H9 (cell line): ENCODE measurements around the gene AKR1D1. TPM values are rescaled to one million over a fixed set of nuclear protein-coding genes. Genes with fewer than 3 reads are reported as not detected.

Experiments used
- DNase-seq: peaks from one replicate; pipeline ENCODE4 v3.0.0-alpha.2; 2017
- H2AFZ ChIP-seq: one replicate; pipeline ENCODE4 v1.6.1; 2013; ENCODE audit warnings: mild to moderate bottlenecking, low read length, control low read depth, moderate library complexity
- H2AK5ac ChIP-seq: 2 replicates; pipeline ENCODE4 v1.6.1; 2013; ENCODE audit warnings: low read length, control low read depth, mixed read lengths; ENCODE audit not compliant: insufficient read length
- H2BK120ac ChIP-seq: one replicate; pipeline ENCODE4 v1.6.1; 2013; ENCODE audit warnings: low read depth, mild to moderate bottlenecking, low read length, control low read depth, inconsistent platforms; ENCODE audit not compliant: poor library complexity, severe bottlenecking
- H2BK12ac ChIP-seq: 2 replicates; pipeline ENCODE4 v1.6.1; 2013; ENCODE audit warnings: low read length, control low read depth, mixed read lengths, low read depth; ENCODE audit not compliant: insufficient read length
- H2BK15ac ChIP-seq: 2 replicates; pipeline ENCODE4 v1.6.1; 2013; ENCODE audit warnings: low read depth, low read length, control low read depth
- H2BK20ac ChIP-seq: one replicate; pipeline ENCODE4 v1.6.1; 2013; ENCODE audit warnings: low read depth, mild to moderate bottlenecking, low read length, control low read depth, inconsistent platforms; ENCODE audit not compliant: poor library complexity, severe bottlenecking
- H2BK5ac ChIP-seq: 2 replicates; pipeline ENCODE4 v1.6.1; 2013; ENCODE audit warnings: low read length, control low read depth, mixed read lengths; ENCODE audit not compliant: insufficient read length
- H3K14ac ChIP-seq: 2 replicates; pipeline ENCODE4 v1.6.1; 2013; ENCODE audit warnings: low read length, control low read depth; ENCODE audit not compliant: insufficient read depth
- H3K18ac ChIP-seq: 2 replicates; pipeline ENCODE4 v1.6.1; 2013; ENCODE audit warnings: low read depth, mild to moderate bottlenecking, mixed read lengths, low read length, control low read depth; ENCODE audit not compliant: insufficient read length
- H3K23ac ChIP-seq: 2 replicates; pipeline ENCODE4 v1.6.1; 2013; ENCODE audit warnings: low read length, control low read depth, mixed read lengths, low read depth; ENCODE audit not compliant: insufficient read length
- H3K23me2 ChIP-seq: 2 replicates; pipeline ENCODE4 v1.6.1; 2013; ENCODE audit warnings: low read depth, mild to moderate bottlenecking, mixed read lengths, low read length, control low read depth; ENCODE audit not compliant: insufficient read length, poor library complexity, severe bottlenecking
- H3K27ac ChIP-seq: 2 replicates; pipeline ENCODE4 v1.5.1; 2013; ENCODE audit warnings: low read length, control low read depth, mixed read lengths, low read depth; ENCODE audit not compliant: insufficient read length
- H3K27me3 ChIP-seq: 2 replicates; pipeline ENCODE4 v1.6.1; 2013; ENCODE audit warnings: low read length, control low read depth, inconsistent platforms; ENCODE audit not compliant: insufficient read depth
- H3K4ac ChIP-seq: 2 replicates; pipeline ENCODE4 v1.6.1; 2013; ENCODE audit warnings: low read depth, mild to moderate bottlenecking, control low read depth, inconsistent platforms, low read length, moderate library complexity
- H3K4me1 ChIP-seq: 2 replicates; pipeline ENCODE4 v1.6.1; 2013; ENCODE audit warnings: low read length, control low read depth, inconsistent platforms; ENCODE audit not compliant: insufficient read depth
- H3K4me2 ChIP-seq: 2 replicates; pipeline ENCODE4 v1.6.1; 2013; ENCODE audit warnings: low read length, control low read depth, mixed read lengths; ENCODE audit not compliant: insufficient read length, insufficient read depth
- H3K56ac ChIP-seq: 2 replicates; pipeline ENCODE4 v1.6.1; 2013; ENCODE audit warnings: low read depth, mild to moderate bottlenecking, mixed read lengths, low read length, control low read depth; ENCODE audit not compliant: insufficient read length
- H3K79me1 ChIP-seq: 2 replicates; pipeline ENCODE4 v1.6.1; 2013; ENCODE audit warnings: low read depth, mild to moderate bottlenecking, moderate library complexity, low read length, control low read depth, inconsistent platforms; ENCODE audit not compliant: insufficient read depth, poor library complexity, severe bottlenecking
- H3K79me2 ChIP-seq: 2 replicates; pipeline ENCODE4 v1.6.1; 2013; ENCODE audit warnings: low read length, control low read depth, inconsistent platforms; ENCODE audit not compliant: insufficient read depth
- H3K9ac ChIP-seq: 2 replicates; pipeline ENCODE4 v1.6.1; 2013; ENCODE audit warnings: low read length, control low read depth, mixed read lengths; ENCODE audit not compliant: insufficient read length; ENCODE audit errors: extremely low read depth
- H3K9me3 ChIP-seq: one replicate; pipeline ENCODE4 v1.6.1; 2013; ENCODE audit warnings: low read depth, low read length, inconsistent platforms; ENCODE audit not compliant: control insufficient read depth
- H3T11ph ChIP-seq: one replicate; pipeline ENCODE4 v1.6.1; 2013; ENCODE audit warnings: mild to moderate bottlenecking, low read length, control low read depth, inconsistent platforms
- H4K20me1 ChIP-seq: one replicate; pipeline ENCODE4 v1.6.1; 2013; ENCODE audit not compliant: control insufficient read depth, insufficient read length, insufficient read depth
- H4K5ac ChIP-seq: 2 replicates; pipeline ENCODE4 v1.6.1; 2013; ENCODE audit warnings: low read depth, mild to moderate bottlenecking, mixed read lengths, low read length, control low read depth; ENCODE audit not compliant: insufficient read length
- H4K8ac ChIP-seq: replicated peaks from 2 replicates; pipeline ENCODE4 v1.6.1; 2013; ENCODE audit warnings: low read length, control low read depth, mixed read lengths, low read depth; ENCODE audit not compliant: insufficient read length
- H4K91ac ChIP-seq: 2 replicates; pipeline ENCODE4 v1.6.1; 2013; ENCODE audit warnings: low read depth, mild to moderate bottlenecking, moderate library complexity, mixed read lengths, low read length, control low read depth; ENCODE audit not compliant: insufficient read length
- H3K27ac Mint-ChIP-seq, 3 experiments: 2 replicates in 2 of 3; 3 replicates in 1 of 3; pipeline ENCODE4 v1.8.0; 2020 to 2021; ENCODE audit warnings: mixed read lengths in 3 of 3, mild to moderate bottlenecking in 1 of 3, moderate library complexity in 1 of 3
- H3K27me3 Mint-ChIP-seq: 2 replicates; pipeline ENCODE4 v1.8.0; 2021; ENCODE audit warnings: low read depth, mild to moderate bottlenecking, moderate library complexity, mixed read lengths
- H3K36me3 Mint-ChIP-seq, 3 experiments: 2 replicates in 2 of 3; 3 replicates in 1 of 3; pipeline ENCODE4 v1.8.0; 2020 to 2021; ENCODE audit warnings: low read depth in 3 of 3, mixed read lengths in 3 of 3; ENCODE audit not compliant: insufficient read depth in 1 of 3
- H3K4me1 Mint-ChIP-seq, 2 experiments: 2 replicates each; pipeline ENCODE4 v1.8.0; 2020; ENCODE audit warnings: mixed read lengths in 2 of 2
- H3K4me3 Mint-ChIP-seq, 2 experiments: 2 replicates in 1 of 2; 3 replicates in 1 of 2; pipeline ENCODE4 v1.8.0; 2020 to 2021; ENCODE audit warnings: mild to moderate bottlenecking in 2 of 2, mixed read lengths in 2 of 2, moderate library complexity in 1 of 2
- H3K9me3 Mint-ChIP-seq, 2 experiments: 2 replicates in 1 of 2; 3 replicates in 1 of 2; pipeline ENCODE4 v1.8.0; 2020; ENCODE audit warnings: mild to moderate bottlenecking in 2 of 2, mixed read lengths in 2 of 2, moderate library complexity in 1 of 2
- CTCF ChIP-seq: fragments of 200-600 bp; sonication (generic); conservative IDR thresholded peaks from 3 replicates; pipeline ENCODE4 v1.8.0; 2021; ENCODE audit warnings: antibody characterized with exemption, mild to moderate bottlenecking
- WGBS: extraction: QIAGEN DNeasy Blood & Tissue Kit; methylation state at CpG from one replicate; pipeline ENCODE4 v1.1.7; 2013; ENCODE audit warnings: missing lambda C conversion rate, low lambda C conversion rate, mixed read lengths; ENCODE audit not compliant: insufficient read length; ENCODE audit errors: extremely low coverage; 5-methylcytosine and 5-hydroxymethylcytosine counted together
- total RNA-seq: library from RNA; stranded (reverse); gene quantifications from 2 replicates; pipeline ENCODE4 v1.2.1, GENCODE V29; 2021

Gene AKR1D1
- total RNA-seq, 1 experiment from 2014 or later = 0.31 TPM

- no peak overlapping the region for H2BK5ac ChIP-seq
- no peak overlapping the region for H3K23ac ChIP-seq
- no peaks in the 10 kb centered on the region for H3K23me2 ChIP-seq
- H4K91ac ChIP-seq = no peak overlapping the region
- peaks cover 7 to 10% of the 10 kb centered on the region in 2 experiments; a peak in 3 of 4 replicates for H3K4me1 Mint-ChIP-seq
- H3K56ac ChIP-seq = no peak overlapping the region
- no CpG with 5 or more reads among the region's 2 CpGs for WGBS
- peaks cover 17 to 26% (median 19%) of the 10 kb centered on the region in 3 experiments for H3K36me3 Mint-ChIP-seq
- H2BK20ac ChIP-seq = no peak overlapping the region
- H3K9me3 Mint-ChIP-seq = peaks cover 18 to 23% of the 10 kb centered on the region in 2 experiments; a peak in 4 of 5 replicates
- no peak overlapping the region for H3K18ac ChIP-seq
- no peaks in the 10 kb centered on the region for H3K79me2 ChIP-seq
- H3K27me3 ChIP-seq = no peaks in the 10 kb centered on the region
- no peak overlapping the region for H3K27ac Mint-ChIP-seq
- H3K27me3 Mint-ChIP-seq = no peaks in the 10 kb centered on the region
- no peak overlapping the region for H3K14ac ChIP-seq
- no peak overlapping the region for H3T11ph ChIP-seq
- no peaks in the 10 kb centered on the region for H3K79me1 ChIP-seq
- H4K5ac ChIP-seq = no peak overlapping the region
- H2AK5ac ChIP-seq = no peak overlapping the region
- no peak for DNase-seq
- no peak overlapping the region for H2BK120ac ChIP-seq
- no peak overlapping the region for H2BK15ac ChIP-seq
- no peak overlapping the region for H3K9ac ChIP-seq
- H3K9me3 ChIP-seq = no peaks in the 10 kb centered on the region
- H3K4ac ChIP-seq = no peak overlapping the region
- H3K4me2 ChIP-seq = no peak overlapping the region
- peaks cover 2% of the 10 kb centered on the region; the same call in 1 of the 2 replicates for H3K4me1 ChIP-seq
- no peaks in the 10 kb centered on the region for H4K20me1 ChIP-seq
- TF ChIP-seq CTCF = no peak
- H2BK12ac ChIP-seq = no peak overlapping the region
- H3K27ac ChIP-seq = no peak overlapping the region
- H3K4me3 Mint-ChIP-seq = no peak overlapping the region
- no peak overlapping the region for H4K8ac ChIP-seq
- H2AFZ ChIP-seq = no peak overlapping the region
Measured at GRCh38 chr7:138125598-138126111, 49.4 kb downstream of the AKR1D1 start.
